ENCODE data around the gene GLT8D1. TPM values are rescaled to one million over a fixed set of nuclear protein-coding genes. Genes with fewer than 3 reads are reported as not detected.

GLT8D1 gene
- total and polyA plus RNA-seq, 5 experiments from 2014 or later = 39.2 to 67.4 (median 54.8) TPM

GRCh38 chr3:52670621-52671521 is 34.7 kb downstream of the GLT8D1 start:
- H3K27me3 Mint-ChIP-seq = no peaks in the 10 kb centered on the region
- ATAC-seq = peak in 1 of 2 donors; percentile 20
- H3K9me3 Mint-ChIP-seq = no peaks in the 10 kb centered on the region
- peaks cover 0 to 78% (median 18%) of the 10 kb centered on the region in 3 donors for H3K36me3 Mint-ChIP-seq
- POLR2A ChIA-PET = interaction anchor here (1.1 kb wide), 1 partner anchor 20 kb away, joined by 3 read pairs; no protein-coding TSS in a partner anchor
- peaks cover 10 to 28% (median 19%) of the 10 kb centered on the region in 4 donors for H3K4me1 Mint-ChIP-seq
- H3K4me3 Mint-ChIP-seq = peak overlapping the region in 2 of 10 donors; percentile 5 to 15
- no peak for DNase-seq
- H3K27ac Mint-ChIP-seq = peak overlapping the region in 7 of 10 donors; percentile 10 to 83 (median 62)

GRCh38 chr3:52663098-52663497 is 42.5 kb downstream of the GLT8D1 start:
- no peak overlapping the region for H3K4me3 Mint-ChIP-seq
- H3K4me1 Mint-ChIP-seq = peaks cover 0 to 3% (median 0%) of the 10 kb centered on the region in 4 donors
- ATAC-seq = no peak
- H3K36me3 Mint-ChIP-seq = peaks cover 4 to 85% (median 25%) of the 10 kb centered on the region in 3 donors
- H3K9me3 Mint-ChIP-seq = no peaks in the 10 kb centered on the region
- POLR2A ChIA-PET = interaction anchor here (0.7 kb wide), 1 partner anchor 118 kb away, joined by 3 read pairs; no protein-coding TSS in a partner anchor
- H3K27me3 Mint-ChIP-seq = no peaks in the 10 kb centered on the region
- no peak for DNase-seq
- H3K27ac Mint-ChIP-seq = peak overlapping the region in 2 of 10 donors; percentile 51 to 84

- H3K36me3 Mint-ChIP-seq = peaks cover 11 to 89% (median 26%) of the 10 kb centered on the region in 3 donors
- ATAC-seq (no peak), DNase-seq (no peak)
- peak overlapping the region in 1 of 10 donors; percentile 56 for H3K27ac Mint-ChIP-seq
- POLR2A ChIA-PET = interaction anchor here (0.5 kb wide), 1 partner anchor 18 kb away, joined by 3 read pairs; no protein-coding TSS in a partner anchor
- H3K4me3 Mint-ChIP-seq = no peak overlapping the region
- H3K4me1 Mint-ChIP-seq = peaks cover 0 to 3% (median 1%) of the 10 kb centered on the region in 4 donors
- H3K27me3 Mint-ChIP-seq = no peaks in the 10 kb centered on the region
- H3K9me3 Mint-ChIP-seq = no peaks in the 10 kb centered on the region
These were observed 45.5 kb downstream of the GLT8D1 start for GRCh38 chr3:52660046-52660445.

GRCh38 chr3:52655895-52656294 is 49.7 kb downstream of the GLT8D1 start:
- POLR2A ChIA-PET = no interaction called here
- no peaks in the 10 kb centered on the region for H3K9me3 Mint-ChIP-seq
- DNase-seq (no peak), ATAC-seq (no peak)
- no peaks in the 10 kb centered on the region for H3K27me3 Mint-ChIP-seq
- no peak overlapping the region for H3K4me3 Mint-ChIP-seq
- H3K4me1 Mint-ChIP-seq = peaks cover 0 to 5% (median 0%) of the 10 kb centered on the region in 4 donors
- H3K27ac Mint-ChIP-seq = peak overlapping the region in 1 of 10 donors; percentile 80
- peaks cover 14 to 92% (median 17%) of the 10 kb centered on the region in 3 donors for H3K36me3 Mint-ChIP-seq

- no peaks in the 10 kb centered on the region for H3K27me3 Mint-ChIP-seq
- ATAC-seq (no peak), DNase-seq (no peak)
- H3K9me3 Mint-ChIP-seq = no peaks in the 10 kb centered on the region
- H3K4me1 Mint-ChIP-seq = peaks cover 0 to 8% (median under 1%) of the 10 kb centered on the region in 4 donors
- no peak overlapping the region for H3K4me3 Mint-ChIP-seq
- H3K36me3 Mint-ChIP-seq = peaks cover 27 to 91% (median 34%) of the 10 kb centered on the region in 3 donors
- POLR2A ChIA-PET = no interaction called here
- no peak overlapping the region for H3K27ac Mint-ChIP-seq
These were observed 54.0 kb downstream of the GLT8D1 start for GRCh38 chr3:52651592-52651991.

GRCh38 chr3:52650439-52650838 is 55.2 kb downstream of the GLT8D1 start:
- ATAC-seq = no peak
- H3K4me3 Mint-ChIP-seq = no peak overlapping the region
- POLR2A ChIA-PET = interaction anchor here (0.8 kb wide), 1 partner anchor 20 kb away, joined by 3 read pairs; no protein-coding TSS in a partner anchor
- no peaks in the 10 kb centered on the region for H3K27me3 Mint-ChIP-seq
- no peaks in the 10 kb centered on the region for H3K9me3 Mint-ChIP-seq
- H3K36me3 Mint-ChIP-seq = peaks cover 23 to 88% (median 29%) of the 10 kb centered on the region in 3 donors
- peaks cover 0 to 6% (median under 1%) of the 10 kb centered on the region in 4 donors for H3K4me1 Mint-ChIP-seq
- DNase-seq = no peak
- H3K27ac Mint-ChIP-seq = peak overlapping the region in 1 of 10 donors; percentile 69

- Mint-ChIP-seq H3K36me3 (peaks cover 28 to 90% (median 29%) of the 10 kb centered on the region in 3 donors), H3K4me3 (no peak overlapping the region), H3K27me3 (no peaks in the 10 kb centered on the region), H3K4me1 (peaks cover 0 to 6% (median under 1%) of the 10 kb centered on the region in 4 donors), H3K27ac (peak overlapping the region in 2 of 10 donors; percentile 43 to 50), H3K9me3 (no peaks in the 10 kb centered on the region)
- POLR2A ChIA-PET = no interaction called here
- ATAC-seq (no peak), DNase-seq (no peak)
These were observed 56.0 kb downstream of the GLT8D1 start for GRCh38 chr3:52649461-52650210.

- ATAC-seq = no peak
- H3K4me1 Mint-ChIP-seq = peaks cover 0 to 5% (median under 1%) of the 10 kb centered on the region in 4 donors
- no peak for DNase-seq
- no peaks in the 10 kb centered on the region for H3K27me3 Mint-ChIP-seq
- H3K27ac Mint-ChIP-seq = peak overlapping the region in 1 of 10 donors; percentile 68
- no peak overlapping the region for H3K4me3 Mint-ChIP-seq
- POLR2A ChIA-PET = no interaction called here
- no peaks in the 10 kb centered on the region for H3K9me3 Mint-ChIP-seq
- H3K36me3 Mint-ChIP-seq = peaks cover 21 to 85% (median 37%) of the 10 kb centered on the region in 3 donors
These were observed 60.0 kb downstream of the GLT8D1 start for GRCh38 chr3:52645549-52645948.

Other genes with a start within 250 kb of the GLT8D1 start
- 1 to 10 TPM; 6.1 to 9.8 TPM for gene STAB1, start 210.5 kb downstream of the GLT8D1 start, total RNA-seq
- not detected for gene STAB1, start 210.5 kb downstream of the GLT8D1 start, polyA plus RNA-seq
- gene NT5DC2, start 171.9 kb downstream of the GLT8D1 start, total RNA-seq = 1 to 10 TPM; 2.3 to 3.5 TPM
- under 1 TPM in 2 of 3 donors, not detected in 1; 0.28 to 0.34 TPM for gene NT5DC2, start 171.9 kb downstream of the GLT8D1 start, polyA plus RNA-seq
- 10 to 100 TPM in 1 of 2 experiments, 1 to 10 TPM in 1; 9.7 to 13.4 TPM for gene UQCC5, start 169.2 kb downstream of the GLT8D1 start, total RNA-seq
- 10 to 100 TPM; 29.1 to 35.1 (median 29.4) TPM for gene UQCC5, start 169.2 kb downstream of the GLT8D1 start, polyA plus RNA-seq
- gene PBRM1, start 19.9 kb downstream of the GLT8D1 start, total RNA-seq = 10 to 100 TPM; 66.0 to 72.9 TPM
- 10 to 100 TPM; 71.8 to 81.4 (median 80.5) TPM for gene PBRM1, start 19.9 kb downstream of the GLT8D1 start, polyA plus RNA-seq
- 100 to 1,000 TPM; 107 to 109 TPM for gene GNL3, start 19.8 kb downstream of the GLT8D1 start, total RNA-seq
- gene GNL3, start 19.8 kb downstream of the GLT8D1 start, polyA plus RNA-seq = 10 to 100 TPM; 41.8 to 77.5 (median 73.2) TPM
- gene SPCS1, start 315 bp upstream of the GLT8D1 start, total RNA-seq = 10 to 100 TPM; 80.1 to 89.9 TPM
- 100 to 1,000 TPM; 340 to 369 (median 348) TPM for gene SPCS1, start 315 bp upstream of the GLT8D1 start, polyA plus RNA-seq
- 10 to 100 TPM; 24.4 to 25.3 TPM for gene NEK4, start 65.1 kb upstream of the GLT8D1 start, total RNA-seq
- 10 to 100 TPM in 2 of 3 donors, 1 to 10 TPM in 1; 6.2 to 12.4 (median 10.3) TPM for gene NEK4, start 65.1 kb upstream of the GLT8D1 start, polyA plus RNA-seq
- gene ITIH1, start 71.8 kb upstream of the GLT8D1 start, total RNA-seq = not detected
- gene ITIH1, start 71.8 kb upstream of the GLT8D1 start, polyA plus RNA-seq = not detected
- gene ITIH3, start 89.0 kb upstream of the GLT8D1 start, total RNA-seq = not detected
- gene ITIH3, start 89.0 kb upstream of the GLT8D1 start, polyA plus RNA-seq = under 1 TPM in 1 of 3 donors, not detected in 2; 0.40 TPM
- gene ITIH4, start 124.9 kb upstream of the GLT8D1 start, total RNA-seq = 10 to 100 TPM; 28.8 to 32.6 TPM
- gene ITIH4, start 124.9 kb upstream of the GLT8D1 start, polyA plus RNA-seq = under 1 TPM in 2 of 3 donors, not detected in 1; 0.05 to 0.60 TPM
- 1 to 10 TPM in 1 of 2 experiments, not detected in 1; 3.4 TPM for gene MUSTN1, start 129.2 kb upstream of the GLT8D1 start, total RNA-seq
- gene MUSTN1, start 129.2 kb upstream of the GLT8D1 start, polyA plus RNA-seq = under 1 TPM in 1 of 3 donors, not detected in 2; 0.68 TPM
- 10 to 100 TPM; 19.5 to 26.5 TPM for gene STIMATE, start 191.8 kb upstream of the GLT8D1 start, total RNA-seq
- 1 to 10 TPM; 5.1 to 6.3 (median 5.3) TPM for gene STIMATE, start 191.8 kb upstream of the GLT8D1 start, polyA plus RNA-seq

Measured in naive thymus-derived CD8-positive, alpha-beta T cell (primary cell).